Neuronal stem cell (in vitro differentiated cells): ENCODE results near the gene TOR1AIP2.

ENCODE experiments used
- DNase-seq: peaks from one replicate; pipeline ENCODE4 v3.0.0-alpha.2; 2013; ENCODE audit warnings: low spot score
- H2AFZ ChIP-seq: one replicate; pipeline ENCODE4 v1.6.1; 2013; ENCODE audit warnings: mild to moderate bottlenecking, low read length, inconsistent platforms
- H2AK5ac ChIP-seq: 2 replicates; pipeline ENCODE4 v1.6.1; 2013; ENCODE audit warnings: low read depth, mild to moderate bottlenecking, inconsistent platforms, low read length, moderate library complexity, mixed read lengths
- H2BK120ac ChIP-seq: 2 replicates; pipeline ENCODE4 v1.6.1; 2013; ENCODE audit warnings: low read depth, mild to moderate bottlenecking, inconsistent platforms, low read length, moderate library complexity, mixed read lengths
- H2BK12ac ChIP-seq: one replicate; pipeline ENCODE4 v1.6.1; 2013; ENCODE audit warnings: low read length, inconsistent platforms
- H2BK15ac ChIP-seq: 2 replicates; pipeline ENCODE4 v1.6.1; 2013; ENCODE audit warnings: mild to moderate bottlenecking, low read length, inconsistent platforms, mixed read lengths
- H2BK5ac ChIP-seq: one replicate; pipeline ENCODE4 v1.6.1; 2013; ENCODE audit warnings: inconsistent platforms, mild to moderate bottlenecking, low read length, moderate library complexity
- H3K14ac ChIP-seq: one replicate; pipeline ENCODE4 v1.6.1; 2013; ENCODE audit warnings: low read length, inconsistent platforms
- H3K18ac ChIP-seq: 2 replicates; pipeline ENCODE4 v1.6.1; 2013; ENCODE audit warnings: low read length, inconsistent platforms
- H3K23ac ChIP-seq: 2 replicates; pipeline ENCODE4 v1.6.1; 2013; ENCODE audit warnings: low read depth, mild to moderate bottlenecking, mixed read lengths, low read length, inconsistent platforms; ENCODE audit not compliant: poor library complexity
- H3K27ac ChIP-seq: replicated peaks from 3 replicates; pipeline ENCODE4 v1.5.1; 2013; ENCODE audit warnings: low read length, inconsistent platforms
- H3K27me3 ChIP-seq, 3 experiments: 2 replicates each; pipeline ENCODE4 v1.6.1; 2013; ENCODE audit warnings: low read length in 3 of 3, mild to moderate bottlenecking in 2 of 3, inconsistent platforms in 1 of 3, low read depth in 1 of 3, mixed read lengths in 1 of 3, moderate library complexity in 1 of 3; ENCODE audit not compliant: control insufficient read depth in 3 of 3, insufficient read depth in 3 of 3
- H3K36me3 ChIP-seq, 2 donors: replicated peaks in 1 of 2; 2 replicates each; pipeline ENCODE4 v1.6.1; 2013; ENCODE audit warnings: low read length in 2 of 2; ENCODE audit not compliant: control insufficient read depth in 2 of 2, insufficient read depth in 2 of 2
- H3K4ac ChIP-seq: 2 replicates; pipeline ENCODE4 v1.6.1; 2013; ENCODE audit warnings: inconsistent platforms, mild to moderate bottlenecking, low read length, moderate library complexity
- H3K4me1 ChIP-seq, 2 donors: 1 replicate in 1 of 2; 2 replicates in 1 of 2; pipeline ENCODE4 v1.6.1; 2013; ENCODE audit warnings: low read length in 2 of 2, low read depth in 1 of 2; ENCODE audit not compliant: control insufficient read depth in 2 of 2, insufficient read depth in 1 of 2
- H3K4me2 ChIP-seq: one replicate; pipeline ENCODE4 v1.6.1; 2013; ENCODE audit warnings: mild to moderate bottlenecking, low read length, inconsistent platforms; ENCODE audit not compliant: insufficient read depth, poor library complexity, severe bottlenecking
- H3K4me3 ChIP-seq, 2 donors: 2 replicates each; pipeline ENCODE4 v1.5.1; 2013; ENCODE audit warnings: low read length in 2 of 2, mild to moderate bottlenecking in 2 of 2, inconsistent platforms in 1 of 2, moderate library complexity in 1 of 2
- H3K79me1 ChIP-seq: one replicate; pipeline ENCODE4 v1.6.1; 2013; ENCODE audit warnings: low read depth, mild to moderate bottlenecking, inconsistent platforms, low read length, moderate library complexity
- H3K9ac ChIP-seq: one replicate; pipeline ENCODE4 v1.6.1; 2013; ENCODE audit warnings: mild to moderate bottlenecking, low read depth, low read length, inconsistent platforms; ENCODE audit not compliant: poor library complexity
- H3K9me3 ChIP-seq, 2 donors: replicated peaks in 1 of 2; 2 replicates each; pipeline versions ENCODE3 to v1.6.1; 2013; ENCODE audit warnings: low read length in 2 of 2, mild to moderate bottlenecking in 2 of 2, inconsistent platforms in 1 of 2, low read depth in 1 of 2, mixed read lengths in 1 of 2, moderate library complexity in 1 of 2; ENCODE audit not compliant: control insufficient read depth in 2 of 2, insufficient read depth in 1 of 2
- H4K8ac ChIP-seq: one replicate; pipeline ENCODE4 v1.6.1; 2013; ENCODE audit warnings: low read depth, mild to moderate bottlenecking, inconsistent platforms, low read length, moderate library complexity
- H4K91ac ChIP-seq: one replicate; pipeline ENCODE4 v1.6.1; 2013; ENCODE audit warnings: low read length, low read depth, mild to moderate bottlenecking, inconsistent platforms; ENCODE audit not compliant: poor library complexity
- WGBS, 2 donors: extraction: QIAGEN DNeasy Blood & Tissue Kit; methylation state at CpG; one replicate each; pipeline ENCODE4 v1.1.7; 2013; ENCODE audit warnings: missing lambda C conversion rate in 2 of 2, mixed read lengths in 1 of 2; ENCODE audit not compliant: insufficient read length in 2 of 2, insufficient replicate concordance in 1 of 2; ENCODE audit errors: extremely low coverage in 2 of 2; 5-methylcytosine and 5-hydroxymethylcytosine counted together

The TOR1AIP2 gene

DNA sequence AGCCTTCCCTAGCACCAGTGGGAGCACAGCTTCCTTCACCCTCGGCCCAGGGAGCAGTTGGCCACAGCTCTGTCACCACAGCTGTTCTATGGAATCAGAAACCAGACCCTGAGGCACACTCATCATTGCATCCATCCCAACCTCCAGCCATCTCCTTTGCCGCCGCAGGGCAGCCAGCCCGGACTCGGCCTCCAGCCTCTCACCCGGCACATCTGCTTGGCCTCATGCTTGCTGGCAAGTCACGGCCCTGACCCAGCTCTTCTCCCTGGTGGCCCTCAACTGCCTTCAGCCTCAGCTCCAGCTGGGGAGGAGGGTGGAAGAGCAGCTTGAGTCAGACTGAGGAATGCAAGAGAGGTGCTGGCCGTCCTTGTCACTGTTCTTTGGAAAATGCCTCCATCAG is 59.8 kb downstream of the TOR1AIP2 start:
- no peak overlapping the region for H3K23ac ChIP-seq

GRCh38 chr1:179817056-179817455 is 60.5 kb downstream of the TOR1AIP2 start:
- Histone ChIP-seq H3K9ac (no peak overlapping the region), H3K79me1 (no peaks in the 10 kb centered on the region), H3K4me3 (no peak overlapping the region), H3K4ac (no peak overlapping the region), H2BK120ac (no peak overlapping the region), H3K4me2 (no peak overlapping the region), H3K27me3 (peaks cover 0 to 61% (median 6%) of the 10 kb centered on the region in 3 experiments), H3K18ac (no peak overlapping the region), H3K36me3 (no peaks in the 10 kb centered on the region), H4K91ac (no peak overlapping the region), H2BK12ac (no peak overlapping the region), H3K4me1 (peaks cover 14 to 15% of the 10 kb centered on the region in 2 donors), H3K9me3 (no peaks in the 10 kb centered on the region), H2AK5ac (no peak overlapping the region), H3K27ac (no peak overlapping the region), H2BK15ac (no peak overlapping the region), H3K23ac (no peak overlapping the region), H2AFZ (peak overlapping the region; percentile 64), H3K14ac (no peak overlapping the region), H2BK5ac (peak overlapping the region; percentile 43), H4K8ac (no peak overlapping the region)
- no CpG with 5 or more reads among the region's 8 CpGs for WGBS, 2 donors
- DNase-seq = no peak

More for the DNA sequence above, 59.8 kb downstream of the TOR1AIP2 start:
- Histone ChIP-seq H2AK5ac (peak overlapping the region; percentile 91), H3K14ac (peak overlapping the region; percentile 27), H3K27ac (no peak overlapping the region), H4K8ac (peak overlapping the region; percentile 74), H3K79me1 (no peaks in the 10 kb centered on the region), H3K18ac (peak overlapping the region; percentile 60), H4K91ac (no peak overlapping the region), H2BK5ac (peak overlapping the region; percentile 43), H2BK120ac (no peak overlapping the region), H2BK12ac (peak overlapping the region; percentile 59), H3K4me1 (peaks cover 14 to 15% of the 10 kb centered on the region in 2 donors), H2AFZ (peak overlapping the region; percentile 64), H2BK15ac (peak overlapping the region; percentile 82), H3K4me3 (no peak overlapping the region), H3K27me3 (peaks cover 0 to 59% (median 6%) of the 10 kb centered on the region in 3 experiments), H3K36me3 (no peaks in the 10 kb centered on the region), H3K4me2 (no peak overlapping the region), H3K9me3 (no peaks in the 10 kb centered on the region), H3K4ac (no peak overlapping the region), H3K9ac (peak overlapping the region; percentile 44)
- WGBS, 2 donors = no CpG with 5 or more reads among the region's 8 CpGs
- DNase-seq = no peak

GRCh38 chr1:179816196-179816960 is 61.2 kb downstream of the TOR1AIP2 start:
- Histone ChIP-seq H3K4me2 (no peak overlapping the region), H3K9me3 (no peaks in the 10 kb centered on the region), H2BK120ac (no peak overlapping the region), H2AFZ (peak overlapping the region; percentile 64), H2BK5ac (no peak overlapping the region), H2BK15ac (no peak overlapping the region), H3K9ac (no peak overlapping the region), H2BK12ac (no peak overlapping the region), H3K27me3 (peaks cover 0 to 61% (median 6%) of the 10 kb centered on the region in 3 experiments), H3K4me3 (no peak overlapping the region), H3K4me1 (peaks cover 14 to 15% of the 10 kb centered on the region in 2 donors), H3K4ac (no peak overlapping the region), H4K91ac (no peak overlapping the region), H3K79me1 (no peaks in the 10 kb centered on the region), H3K27ac (no peak overlapping the region), H4K8ac (no peak overlapping the region), H3K14ac (no peak overlapping the region), H3K18ac (no peak overlapping the region), H3K36me3 (no peaks in the 10 kb centered on the region), H3K23ac (no peak overlapping the region), H2AK5ac (no peak overlapping the region)
- no CpG with 5 or more reads among the region's 17 CpGs for WGBS, 2 donors
- no peak for DNase-seq

DNA sequence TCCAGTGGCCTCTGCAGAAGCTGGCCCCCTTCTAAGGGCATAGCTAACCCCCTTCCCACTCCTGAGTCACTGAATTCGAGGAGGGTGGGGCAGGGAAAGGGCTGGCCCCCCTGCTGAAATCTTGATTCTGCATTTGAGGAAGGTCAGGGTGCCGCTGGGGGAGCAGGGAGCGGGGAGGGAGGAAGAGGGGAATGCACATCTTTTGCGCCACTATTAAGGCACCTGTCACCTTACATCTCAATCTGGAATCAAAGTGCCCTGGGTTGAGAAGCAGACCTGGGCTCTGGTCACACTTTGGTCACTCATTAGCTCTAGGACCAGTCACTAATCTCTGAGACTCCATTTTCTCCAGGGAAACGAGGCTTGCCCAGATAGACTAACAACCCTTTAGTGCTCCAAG is 62.0 kb downstream of the TOR1AIP2 start:
- peak overlapping the region; percentile 86 for H2AFZ ChIP-seq
- H2BK5ac ChIP-seq = no peak overlapping the region
- no peak overlapping the region for H3K4ac ChIP-seq
- no peak overlapping the region for H3K18ac ChIP-seq
- no CpG with 5 or more reads among the region's 5 CpGs for WGBS, 2 donors
- no peak for DNase-seq
- peak overlapping the region; percentile 43 for H2AK5ac ChIP-seq
- H3K4me3 ChIP-seq = peak overlapping the region; percentile 47 to 77
- H3K79me1 ChIP-seq = no peaks in the 10 kb centered on the region
- H3K23ac ChIP-seq = peak overlapping the region; percentile 87
- H3K14ac ChIP-seq = peak overlapping the region; percentile 3
- no peak overlapping the region for H3K27ac ChIP-seq
- no peak overlapping the region for H2BK12ac ChIP-seq
- H4K8ac ChIP-seq = no peak overlapping the region
- H3K4me1 ChIP-seq = peaks cover 14 to 15% of the 10 kb centered on the region in 2 donors
- no peaks in the 10 kb centered on the region for H3K9me3 ChIP-seq
- H3K9ac ChIP-seq = peak overlapping the region; percentile 65
- peak overlapping the region; percentile 66 for H3K4me2 ChIP-seq
- no peak overlapping the region for H2BK15ac ChIP-seq
- no peak overlapping the region for H2BK120ac ChIP-seq
- H4K91ac ChIP-seq = no peak overlapping the region
- peaks cover 0 to 64% (median 6%) of the 10 kb centered on the region in 3 experiments for H3K27me3 ChIP-seq
- H3K36me3 ChIP-seq = no peaks in the 10 kb centered on the region
